Right lobe of liver (tissue), 6 donors: Measurements from ENCODE around the gene TNFSF4. TPM values are rescaled to one million over a fixed set of nuclear protein-coding genes. Genes with fewer than 3 reads are reported as not detected.

Source experiments
- ATAC-seq, 4 donors: fragments of 200-7000 bp; cut with Tn5 transposase; one replicate each; pipeline ENCODE4 v1.9.1; 2020; ENCODE audit warnings: mild to moderate bottlenecking in 4 of 4, moderate library complexity in 4 of 4
- DNase-seq, 3 donors: peaks; one replicate each; pipeline ENCODE4 v3.0.0-alpha.2; 2020
- H3K27ac ChIP-seq, 3 donors: fragments of 200-600 bp; one replicate each; pipeline ENCODE4 v1.8.0; 2022
- H3K27me3 ChIP-seq, 2 donors: fragments of 200-600 bp; one replicate each; pipeline ENCODE4 v1.8.0; 2022
- H3K36me3 ChIP-seq, 4 donors: fragments of 200-600 bp; sonication (generic) in 1 of 4; one replicate each; pipeline versions ENCODE4 v1.5.1 to v1.8.0; 2017 to 2022; ENCODE audit warnings: control low read depth in 1 of 4
- H3K4me1 ChIP-seq, 4 donors: fragments of 200-600 bp; sonication (generic) in 1 of 4; one replicate each; pipeline versions ENCODE4 v1.5.1 to v1.8.0; 2017 to 2022; ENCODE audit warnings: control low read depth in 1 of 4
- H3K4me3 ChIP-seq, 3 donors: fragments of 200-600 bp; one replicate each; pipeline ENCODE4 v1.8.0; 2022
- H3K9me3 ChIP-seq, 4 donors: fragments of 200-600 bp; sonication (generic) in 1 of 4; one replicate each; pipeline versions ENCODE4 v1.5.1 to v1.8.0; 2017 to 2022; ENCODE audit warnings: control low read depth in 1 of 4
- POLR2A ChIP-seq: fragments of 450-650 bp; IDR thresholded peaks from one replicate; pipeline ENCODE4 v1.6.1; 2017; ENCODE audit warnings: antibody characterized with exemption, mild to moderate bottlenecking
- WGBS: methylation state at CpG from one replicate; pipeline ENCODE4 v1.1.6; 2018; ENCODE audit warnings: low coverage, low lambda C conversion rate; ENCODE audit not compliant: insufficient coverage; ENCODE audit errors: missing lambda C conversion rate; 5-methylcytosine and 5-hydroxymethylcytosine counted together
- intact Hi-C, 2 donors: fragments of 100-400 bp; cut with DNase I; formaldehyde crosslinking; loops; one replicate each; pipeline versions ENCODE4 v1.11.2 to v1.14.1; 2022
- total RNA-seq, 6 experiments: library from RNA; depleted of rRNA in 2 of 6; stranded (reverse); fragments of >200 nt in 2 of 6; fragmentation: NEBNext Ultra II Directional in 3 of 6; extraction: Animal tissue kit (Norgen Biotek cat#: 25700) in 3 of 6; gene quantifications; one replicate each; pipeline versions ENCODE4 v1.1.0 to v1.2.4, GENCODE V29; 2016 to 2023
- TF ChIP-seq, protein P1 (sequence below), 4 donors: fragments of 200-600 bp in 3 of 4; fragments of 450-650 bp in 1 of 4; IDR thresholded peaks; one replicate each; pipeline versions ENCODE4 v1.5.1 to v1.8.0; 2016 to 2022; ENCODE audit warnings: antibody characterized with exemption in 4 of 4, mild to moderate bottlenecking in 2 of 4
- donor health status: DM: no; HTN: yes; CAD: no.
- donor health status: DM: no; HTN: no; CAD: no.
- donor health status: DM: no; HTN: no; CAD: no.
- donor health status: DM: no; HTN: yes; CAD: no.
- donor health status: DM: no; HTN: yes; CAD: no.

The TNFSF4 gene
- total RNA-seq, 6 experiments from 2014 or later, result 0.49 to 0.97 (median 0.55) TPM

DNA sequence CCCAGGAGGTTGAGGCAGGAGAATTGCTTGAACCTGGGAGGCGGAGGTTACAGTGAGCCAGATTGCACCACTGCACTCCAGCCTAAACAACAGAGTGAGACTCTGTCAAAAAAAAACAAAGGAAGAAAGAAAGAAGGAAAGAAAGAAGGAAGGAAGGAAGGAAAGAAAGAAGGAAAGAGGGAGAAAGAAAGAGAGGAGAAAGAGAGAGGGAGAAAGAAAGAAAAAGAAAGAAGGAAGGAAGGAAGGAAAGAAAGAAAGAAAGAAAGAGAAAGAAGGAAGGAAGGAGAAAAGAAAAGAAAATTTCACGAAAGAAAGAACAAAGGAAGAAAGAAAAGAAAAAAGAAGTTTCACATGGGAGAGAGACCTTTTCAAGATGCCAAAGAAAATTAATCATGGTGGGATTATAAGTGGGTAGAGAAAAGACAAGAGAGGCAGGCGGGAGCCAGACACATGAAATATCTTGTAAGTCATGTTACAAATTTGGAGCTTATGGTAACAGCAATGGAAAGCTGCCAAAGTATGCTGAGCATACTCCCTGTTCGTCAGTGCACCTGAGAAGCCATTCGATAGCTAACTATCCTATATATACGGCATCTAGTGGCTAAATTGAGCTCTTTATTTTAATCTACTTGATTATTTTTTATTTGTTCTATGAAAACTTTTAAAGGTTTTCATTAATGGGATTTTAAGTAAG lies 41.3 kb upstream of the TNFSF4 start:
- Histone ChIP-seq H3K36me3 (no peaks in the 10 kb centered on the region), H3K4me1 (no peaks in the 10 kb centered on the region), H3K27ac (no peak overlapping the region), H3K9me3 (peaks cover 0 to 3% (median 0%) of the 10 kb centered on the region in 4 donors), H3K4me3 (no peak overlapping the region), H3K27me3 (no peaks in the 10 kb centered on the region)
- intact Hi-C loops, result no loop called here
- 84% methylated on average over 6 of the region's 6 CpGs for WGBS
- DNase-seq (no peak), ATAC-seq (no peak)
- no peak for TF ChIP-seq POLR2A
- TF ChIP-seq, protein P1, sequence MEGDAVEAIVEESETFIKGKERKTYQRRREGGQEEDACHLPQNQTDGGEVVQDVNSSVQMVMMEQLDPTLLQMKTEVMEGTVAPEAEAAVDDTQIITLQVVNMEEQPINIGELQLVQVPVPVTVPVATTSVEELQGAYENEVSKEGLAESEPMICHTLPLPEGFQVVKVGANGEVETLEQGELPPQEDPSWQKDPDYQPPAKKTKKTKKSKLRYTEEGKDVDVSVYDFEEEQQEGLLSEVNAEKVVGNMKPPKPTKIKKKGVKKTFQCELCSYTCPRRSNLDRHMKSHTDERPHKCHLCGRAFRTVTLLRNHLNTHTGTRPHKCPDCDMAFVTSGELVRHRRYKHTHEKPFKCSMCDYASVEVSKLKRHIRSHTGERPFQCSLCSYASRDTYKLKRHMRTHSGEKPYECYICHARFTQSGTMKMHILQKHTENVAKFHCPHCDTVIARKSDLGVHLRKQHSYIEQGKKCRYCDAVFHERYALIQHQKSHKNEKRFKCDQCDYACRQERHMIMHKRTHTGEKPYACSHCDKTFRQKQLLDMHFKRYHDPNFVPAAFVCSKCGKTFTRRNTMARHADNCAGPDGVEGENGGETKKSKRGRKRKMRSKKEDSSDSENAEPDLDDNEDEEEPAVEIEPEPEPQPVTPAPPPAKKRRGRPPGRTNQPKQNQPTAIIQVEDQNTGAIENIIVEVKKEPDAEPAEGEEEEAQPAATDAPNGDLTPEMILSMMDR (IDR thresholded peaks at IDR 0.05), result no peak

- Histone ChIP-seq H3K4me1 (no peaks in the 10 kb centered on the region), H3K36me3 (no peaks in the 10 kb centered on the region), H3K4me3 (no peak overlapping the region), H3K27me3 (no peaks in the 10 kb centered on the region), H3K9me3 (peaks cover 0 to 3% (median 0%) of the 10 kb centered on the region in 4 donors), H3K27ac (no peak overlapping the region)
- TF ChIP-seq POLR2A, result no peak
- TF ChIP-seq, protein P1 (IDR thresholded peaks at IDR 0.05), result no peak
- intact Hi-C loops, result no loop called here
- no peak for DNase-seq
- no peak for ATAC-seq
Measured at GRCh38 chr1:173245892-173246291, 38.8 kb upstream of the TNFSF4 start.

DNA sequence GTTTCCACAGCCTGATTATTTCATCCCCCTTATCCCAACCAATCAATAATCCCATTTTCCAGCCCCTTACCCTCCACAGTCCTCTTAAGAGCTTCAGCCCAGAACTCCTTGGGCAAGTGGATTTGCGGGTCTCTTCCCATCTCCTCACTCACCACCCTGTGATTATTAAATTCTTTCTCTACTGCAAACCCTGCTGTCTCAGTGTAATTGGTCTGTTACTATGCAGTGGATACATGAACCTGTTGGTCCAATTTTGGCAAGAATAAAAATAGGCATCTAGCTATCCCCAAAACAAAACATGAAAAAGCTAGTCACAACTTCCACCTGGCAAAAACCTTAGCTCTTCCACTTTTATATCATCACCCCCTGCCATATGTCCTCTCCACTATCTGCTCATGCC lies 36.2 kb upstream of the TNFSF4 start:
- Histone ChIP-seq H3K36me3 (no peaks in the 10 kb centered on the region), H3K9me3 (peaks cover 0 to 3% (median 0%) of the 10 kb centered on the region in 4 donors), H3K27me3 (no peaks in the 10 kb centered on the region), H3K4me3 (no peak overlapping the region), H3K27ac (no peak overlapping the region), H3K4me1 (no peaks in the 10 kb centered on the region)
- intact Hi-C loops, result no loop called here
- ATAC-seq (no peak), DNase-seq (no peak)
- 71% methylated on average over 1 of the region's 1 CpG for WGBS
- TF ChIP-seq POLR2A, result no peak
- TF ChIP-seq, protein P1 (IDR thresholded peaks at IDR 0.05), result no peak

DNA sequence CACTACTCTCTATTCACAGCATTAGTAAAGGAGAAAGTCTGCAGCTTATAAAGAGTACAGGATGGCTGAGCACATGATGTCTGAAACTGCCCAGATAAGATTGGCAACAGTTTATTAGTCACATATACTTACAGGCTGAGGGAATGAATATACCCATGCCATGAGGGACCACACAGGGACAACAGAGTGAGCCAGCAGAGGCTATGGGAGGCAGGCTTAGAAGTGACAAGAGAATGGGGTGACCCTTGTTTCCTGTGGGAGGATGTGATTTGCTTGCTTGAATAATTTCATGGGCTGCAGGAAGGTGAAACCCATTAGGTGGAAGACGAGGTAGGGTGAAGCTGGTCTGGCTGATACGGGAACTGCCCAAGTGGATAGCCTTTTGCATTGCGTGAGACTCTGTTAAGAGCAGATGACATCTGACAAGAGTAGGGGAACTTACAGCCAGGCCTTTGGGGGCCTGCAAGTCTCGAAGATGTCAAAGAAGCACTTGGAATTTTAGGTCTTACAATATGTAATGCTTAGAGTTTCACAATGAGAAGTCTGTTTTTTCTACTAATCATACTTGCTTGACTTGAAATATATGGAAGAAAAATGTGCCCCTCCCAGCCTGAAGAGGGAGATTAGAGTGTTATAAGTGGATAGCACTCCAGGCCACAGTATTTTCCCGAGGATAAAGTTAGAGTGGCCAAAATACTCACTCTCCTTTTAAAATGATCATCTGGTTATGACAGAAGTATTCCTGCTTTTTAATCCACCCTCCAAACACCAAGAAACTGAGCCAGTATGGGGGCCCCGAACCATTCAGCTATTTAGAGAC lies 34.6 kb upstream of the TNFSF4 start:
- no peaks in the 10 kb centered on the region for H3K36me3 ChIP-seq
- no peaks in the 10 kb centered on the region for H3K27me3 ChIP-seq
- no peak overlapping the region for H3K4me3 ChIP-seq
- H3K9me3 ChIP-seq, result peaks cover 0 to 3% (median 0%) of the 10 kb centered on the region in 4 donors
- ATAC-seq (no peak), DNase-seq (no peak)
- H3K27ac ChIP-seq, result no peak overlapping the region
- no peaks in the 10 kb centered on the region for H3K4me1 ChIP-seq
- 84% methylated on average over 6 of the region's 6 CpGs for WGBS
- intact Hi-C loops, result no loop called here
- TF ChIP-seq, protein P1 (IDR thresholded peaks at IDR 0.05), result no peak
- no peak for TF ChIP-seq POLR2A
